GM23338 (cell line): ENCODE results near the gene EIF3K. TPM values are rescaled to one million over a fixed set of nuclear protein-coding genes. Genes with fewer than 3 reads are reported as not detected.

Experiments
- ATAC-seq: fragments of 200-7000 bp; cut with Tn5 transposase; 3 replicates; pipeline ENCODE4 v1.9.1; 2020
- DNase-seq: peaks from one replicate; pipeline ENCODE4 v3.0.0-alpha.2; 2015; ENCODE audit warnings: low spot score
- H2AFZ ChIP-seq: fragments of 200-600 bp; sonication (generic); 2 replicates; pipeline ENCODE4 v1.8.0; 2016; ENCODE audit warnings: antibody characterized with exemption, mild to moderate bottlenecking, moderate library complexity
- H3F3A ChIP-seq: fragments of 200-600 bp; sonication (generic); replicated peaks from 2 replicates; pipeline ENCODE4 v1.8.0; 2017; ENCODE audit warnings: antibody characterized with exemption, mixed run types, low read depth
- H3K27ac ChIP-seq: fragments of 200-600 bp; sonication (generic); 2 replicates; pipeline ENCODE4 v1.6.1; 2016; ENCODE audit warnings: low read depth
- H3K27me3 ChIP-seq: fragments of 200-600 bp; sonication (generic); 2 replicates; pipeline ENCODE4 v1.8.0; 2016; ENCODE audit warnings: mild to moderate bottlenecking, mixed run types, moderate library complexity; ENCODE audit not compliant: insufficient read depth
- H3K36me3 ChIP-seq: fragments of 200-600 bp; sonication (generic); 2 replicates; pipeline ENCODE4 v1.8.0; 2016; ENCODE audit warnings: mild to moderate bottlenecking; ENCODE audit not compliant: insufficient read depth
- H3K4me1 ChIP-seq: fragments of 200-600 bp; sonication (generic); 2 replicates; pipeline ENCODE4 v1.8.0; 2016; ENCODE audit warnings: mild to moderate bottlenecking, moderate library complexity; ENCODE audit not compliant: insufficient read depth
- H3K4me2 ChIP-seq: fragments of 200-600 bp; sonication (generic); 2 replicates; pipeline ENCODE4 v1.7.1; 2017; ENCODE audit warnings: mixed run types
- H3K4me3 ChIP-seq: fragments of 200-600 bp; sonication (generic); 2 replicates; pipeline ENCODE4 v1.6.1; 2016; ENCODE audit warnings: mixed run types
- H3K79me2 ChIP-seq: fragments of 200-600 bp; sonication (generic); replicated peaks from 2 replicates; pipeline ENCODE4 v1.8.0; 2017; ENCODE audit warnings: mild to moderate bottlenecking; ENCODE audit not compliant: insufficient read depth
- H3K9me2 ChIP-seq: fragments of 200-600 bp; sonication (generic); 2 replicates; pipeline ENCODE4 v1.8.0; 2017; ENCODE audit not compliant: insufficient read depth
- H4K20me1 ChIP-seq: fragments of 200-600 bp; sonication (generic); replicated peaks from 2 replicates; pipeline ENCODE4 v1.8.0; 2017; ENCODE audit warnings: mild to moderate bottlenecking; ENCODE audit not compliant: insufficient read depth
- H3K27ac Mint-ChIP-seq: 2 replicates; pipeline ENCODE4 v1.8.0; 2020; ENCODE audit warnings: inconsistent platforms, mild to moderate bottlenecking, moderate library complexity, mixed read lengths
- H3K27me3 Mint-ChIP-seq: 3 replicates; pipeline ENCODE4 v1.8.0; 2022; ENCODE audit warnings: low read depth, mild to moderate bottlenecking, moderate library complexity, mixed read lengths, inconsistent platforms; ENCODE audit not compliant: insufficient read depth, poor library complexity
- H3K36me3 Mint-ChIP-seq: 3 replicates; pipeline ENCODE4 v1.8.0; 2021; ENCODE audit warnings: low read depth, mild to moderate bottlenecking, inconsistent platforms, moderate library complexity, mixed read lengths
- H3K4me1 Mint-ChIP-seq: 3 replicates; pipeline ENCODE4 v1.8.0; 2020; ENCODE audit warnings: mild to moderate bottlenecking, inconsistent platforms, mixed read lengths
- H3K4me3 Mint-ChIP-seq: 3 replicates; pipeline ENCODE4 v1.8.0; 2021; ENCODE audit warnings: moderate library complexity, mild to moderate bottlenecking, inconsistent platforms, mixed read lengths
- H3K9me3 Mint-ChIP-seq: 3 replicates; pipeline ENCODE4 v1.8.0; 2020; ENCODE audit warnings: moderate library complexity, mild to moderate bottlenecking, inconsistent platforms, mixed read lengths
- CREB1 ChIP-seq: fragments of 250-450 bp; sonication (Bioruptor Pico); IDR thresholded peaks from 2 replicates; pipeline ENCODE4 v1.5.0; 2020; ENCODE audit warnings: low read depth, mild to moderate bottlenecking, moderate library complexity
- CTCF ChIP-seq, 2 experiments: fragments of 200-600 bp in 1 of 2; sonication (generic) in 1 of 2; conservative IDR thresholded peaks; 2 replicates each; pipeline versions ENCODE4 v1.5.1 to v1.6.1; 2016 to 2017; ENCODE audit warnings: antibody characterized with exemption in 2 of 2, low read depth in 2 of 2, mild to moderate bottlenecking in 2 of 2, moderate library complexity in 1 of 2
- EZH2phosphoT487 ChIP-seq: fragments of 200-600 bp; sonication (generic); IDR thresholded peaks from one replicate; pipeline ENCODE4 v1.8.1; 2018; ENCODE audit warnings: antibody characterized with exemption; ENCODE audit not compliant: unreplicated experiment
- JUNB ChIP-seq: IDR thresholded peaks from one replicate; pipeline ENCODE4 v1.6.1; 2016; ENCODE audit warnings: antibody characterized with exemption; ENCODE audit not compliant: unreplicated experiment
- NANOG ChIP-seq: IDR thresholded peaks from 2 replicates; pipeline ENCODE4 v1.6.1; 2016; ENCODE audit warnings: antibody characterized with exemption, borderline replicate concordance
- POLR2AphosphoS5 ChIP-seq: IDR thresholded peaks from 2 replicates; pipeline ENCODE4 v1.6.1; 2016; ENCODE audit warnings: antibody characterized with exemption, low read depth
- REST ChIP-seq: IDR thresholded peaks from one replicate; pipeline ENCODE4 v1.6.1; 2018; ENCODE audit warnings: antibody characterized with exemption; ENCODE audit not compliant: unreplicated experiment
- STAT1 ChIP-seq: IDR thresholded peaks from one replicate; pipeline ENCODE4 v1.6.1; 2016; ENCODE audit warnings: antibody characterized with exemption; ENCODE audit not compliant: unreplicated experiment
- polyA plus RNA-seq: library from polyadenylated mRNA; unstranded; fragments of >200 nt; fragmentation: Nextera tagmentation; extraction: Ambion mirVana; gene quantifications from 2 replicates; pipeline ENCODE4 v1.2.1, GENCODE V29; 2016
- total RNA-seq: library from RNA; depleted of rRNA; stranded (reverse); fragments of >200 nt; shearing (Covaris generic); gene quantifications from 2 replicates; pipeline ENCODE4 v1.2.3, GENCODE V29; 2014

The EIF3K gene
- total and polyA plus RNA-seq, 2 experiments from 2014 or later, result 226 to 509 TPM

DNA sequence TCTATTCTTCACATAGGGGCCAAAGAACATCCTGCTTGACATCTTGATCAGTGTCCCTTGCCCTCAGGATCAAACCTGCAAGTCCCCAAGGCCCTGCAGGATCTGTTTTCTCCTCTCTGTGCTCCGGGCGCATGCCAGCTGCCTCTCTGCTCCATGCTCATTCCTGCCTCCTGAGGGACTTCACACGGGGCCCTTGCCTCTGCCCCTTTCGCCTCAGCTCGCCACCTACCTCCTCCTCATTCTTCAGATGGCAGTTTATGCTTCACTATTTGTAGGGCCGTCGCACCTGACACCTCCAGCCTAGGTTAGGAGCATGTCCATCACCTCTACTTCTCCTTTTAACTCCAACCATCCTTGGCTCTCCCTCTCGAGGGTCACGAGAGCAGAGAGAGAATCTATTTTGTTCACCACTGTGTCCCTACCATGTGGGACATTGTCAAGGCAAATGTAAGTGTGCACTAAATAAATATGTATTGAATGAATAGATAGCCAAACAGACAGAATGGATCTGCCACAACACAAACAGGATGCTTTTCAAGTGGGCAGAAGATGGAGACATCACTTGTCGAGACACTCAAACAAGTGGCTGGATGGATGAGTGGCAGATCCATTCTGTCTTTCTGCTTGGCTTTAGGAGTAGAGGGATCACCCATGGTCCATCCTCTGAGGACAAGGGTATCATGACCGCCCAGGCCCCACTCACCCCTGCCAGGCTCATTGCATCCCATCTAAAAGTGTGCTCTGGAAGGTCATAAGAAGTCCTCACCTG, 58.1 kb downstream of the EIF3K start:
- Histone ChIP-seq H3K4me3 (no peak overlapping the region), H3K36me3 (no peaks in the 10 kb centered on the region; the same call in 1 of the 2 replicates), H2AFZ (no peak overlapping the region), H3F3A (peaks cover 3% of the 10 kb centered on the region), H3K27me3 (no peaks in the 10 kb centered on the region), H3K79me2 (peaks cover 96% of the 10 kb centered on the region), H4K20me1 (peaks cover 13% of the 10 kb centered on the region), H3K4me2 (no peak overlapping the region), H3K9me2 (no peaks in the 10 kb centered on the region), H3K27ac (peak overlapping the region; percentile 88), H3K4me1 (peaks cover 37% of the 10 kb centered on the region)
- Mint-ChIP-seq H3K4me1 (peaks cover 53% of the 10 kb centered on the region), H3K9me3 (no peaks in the 10 kb centered on the region), H3K36me3 (peaks cover 26% of the 10 kb centered on the region), H3K27ac (no peak overlapping the region; the same call in 1 of the 2 replicates), H3K4me3 (no peak overlapping the region; the same call in 2 of the 3 replicates), H3K27me3 (peaks cover 10% of the 10 kb centered on the region)
- DNase-seq (no peak), ATAC-seq (no peak)
- TF ChIP-seq REST, result no peak
- 0 out of 2 replicates have a peak, but pooled peaks have one; percentile 25 for TF ChIP-seq POLR2AphosphoS5

GRCh38 chr19:38678217-38678890, 59.4 kb downstream of the EIF3K start:
- H3K4me3 Mint-ChIP-seq, result no peak overlapping the region
- Histone ChIP-seq H3K27ac (peak overlapping the region; percentile 86), H3F3A (peaks cover 11% of the 10 kb centered on the region; the same call in 1 of the 2 replicates), H2AFZ (no peak overlapping the region), H3K27me3 (no peaks in the 10 kb centered on the region), H3K4me2 (no peak overlapping the region), H3K79me2 (peaks cover 97% of the 10 kb centered on the region), H3K36me3 (no peaks in the 10 kb centered on the region; the same call in 1 of the 2 replicates), H3K9me2 (no peaks in the 10 kb centered on the region), H3K4me1 (peaks cover 46% of the 10 kb centered on the region), H3K4me3 (no peak overlapping the region), H4K20me1 (peaks cover 10% of the 10 kb centered on the region; the same call in 1 of the 2 replicates)
- ATAC-seq (no peak), DNase-seq (no peak)
- peaks cover 65% of the 10 kb centered on the region for H3K4me1 Mint-ChIP-seq
- peak overlapping the region; percentile 74 for H3K27ac Mint-ChIP-seq
- peaks cover 35% of the 10 kb centered on the region for H3K36me3 Mint-ChIP-seq
- peaks cover 10% of the 10 kb centered on the region for H3K27me3 Mint-ChIP-seq
- H3K9me3 Mint-ChIP-seq, result peaks cover 5% of the 10 kb centered on the region; the same call in 1 of the 3 replicates
- TF ChIP-seq STAT1 (no peak), REST (no peak), CTCF (conservative IDR thresholded peaks at IDR 0.05; ENCODE audit: low read depth in 2 of 2) (no peak), JUNB (no peak), EZH2phosphoT487 (no peak), CREB1 (CRISPR knock-in tag) (no peak), NANOG (no peak)
